Measurements from ENCODE around the gene PARP14.

- TF ChIP-seq CTCF (IDR thresholded peaks at IDR 0.05; ENCODE audit: low read length) (no peak), EZH2 (IDR thresholded peaks at IDR 0.05; ENCODE audit: borderline replicate concordance, low read length) (no peak)
Observed at GRCh38 chr3:122758877-122759560, 78.4 kb downstream of the PARP14 start.
